Measurements from ENCODE around the gene RCOR3. TPM values are rescaled to one million over a fixed set of nuclear protein-coding genes. Genes with fewer than 3 reads are reported as not detected.

Gene RCOR3
- total RNA-seq, 2 donors from 2014 or later: 24.0 to 34.9 TPM

DNA sequence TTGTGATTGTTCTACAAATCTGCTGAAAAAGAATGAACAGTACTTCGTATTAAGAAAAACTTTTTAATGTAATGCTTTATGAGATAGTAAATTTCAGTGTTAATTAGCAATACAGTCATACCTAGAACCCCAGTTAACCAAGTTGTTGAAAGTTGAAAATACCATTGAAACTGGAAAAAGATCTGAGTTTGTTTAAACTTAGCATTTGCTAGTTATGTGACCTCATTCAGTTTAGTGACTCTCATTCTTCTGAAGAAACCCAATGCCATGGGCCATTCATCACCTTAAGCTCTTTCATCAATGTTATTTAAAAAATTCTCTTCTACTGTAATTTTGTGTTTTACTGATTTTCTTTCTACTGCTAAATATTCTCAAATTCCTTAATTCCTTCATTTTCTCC lies 20.2 kb downstream of the RCOR3 start:
- Histone ChIP-seq H3K27ac (no peak overlapping the region), H3K9me3 (no peaks in the 10 kb centered on the region), H3K4me1 (peaks cover 0 to 20% of the 10 kb centered on the region in 2 donors), H3K4me3 (no peak overlapping the region), H3K27me3 (no peaks in the 10 kb centered on the region), H3K36me3 (peaks cover 77% of the 10 kb centered on the region)
- TF ChIP-seq, protein P1, sequence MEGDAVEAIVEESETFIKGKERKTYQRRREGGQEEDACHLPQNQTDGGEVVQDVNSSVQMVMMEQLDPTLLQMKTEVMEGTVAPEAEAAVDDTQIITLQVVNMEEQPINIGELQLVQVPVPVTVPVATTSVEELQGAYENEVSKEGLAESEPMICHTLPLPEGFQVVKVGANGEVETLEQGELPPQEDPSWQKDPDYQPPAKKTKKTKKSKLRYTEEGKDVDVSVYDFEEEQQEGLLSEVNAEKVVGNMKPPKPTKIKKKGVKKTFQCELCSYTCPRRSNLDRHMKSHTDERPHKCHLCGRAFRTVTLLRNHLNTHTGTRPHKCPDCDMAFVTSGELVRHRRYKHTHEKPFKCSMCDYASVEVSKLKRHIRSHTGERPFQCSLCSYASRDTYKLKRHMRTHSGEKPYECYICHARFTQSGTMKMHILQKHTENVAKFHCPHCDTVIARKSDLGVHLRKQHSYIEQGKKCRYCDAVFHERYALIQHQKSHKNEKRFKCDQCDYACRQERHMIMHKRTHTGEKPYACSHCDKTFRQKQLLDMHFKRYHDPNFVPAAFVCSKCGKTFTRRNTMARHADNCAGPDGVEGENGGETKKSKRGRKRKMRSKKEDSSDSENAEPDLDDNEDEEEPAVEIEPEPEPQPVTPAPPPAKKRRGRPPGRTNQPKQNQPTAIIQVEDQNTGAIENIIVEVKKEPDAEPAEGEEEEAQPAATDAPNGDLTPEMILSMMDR (IDR thresholded peaks at IDR 0.05): no peak
- no peak for DNase-seq (ENCODE audit: low spot score)

DNA sequence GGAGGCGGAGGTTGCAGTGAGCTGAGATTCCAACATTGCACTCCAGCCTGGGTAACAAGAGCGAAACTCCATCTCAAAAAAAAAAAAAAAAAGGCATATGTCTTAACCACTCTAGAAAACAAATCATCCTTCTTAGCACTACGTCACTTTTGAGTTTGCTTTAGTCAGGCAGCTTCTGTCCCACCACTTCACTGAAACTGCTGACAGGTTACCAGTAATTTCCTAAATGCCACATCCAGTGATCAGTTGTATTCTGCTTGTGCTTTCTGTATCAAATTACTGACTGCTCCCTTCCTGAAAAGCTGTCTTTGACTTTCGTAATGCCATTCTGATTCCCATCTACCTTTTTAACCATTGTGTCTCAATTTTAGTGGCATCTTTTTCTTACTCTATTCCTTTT lies 21.7 kb downstream of the RCOR3 start:
- peaks cover 0 to 13% of the 10 kb centered on the region in 2 donors for H3K4me1 ChIP-seq
- H3K27ac ChIP-seq: no peak overlapping the region
- H3K36me3 ChIP-seq: peaks cover 80% of the 10 kb centered on the region
- H3K27me3 ChIP-seq: no peaks in the 10 kb centered on the region
- H3K9me3 ChIP-seq: no peaks in the 10 kb centered on the region
- DNase-seq (ENCODE audit: low spot score): no peak
- no peak overlapping the region for H3K4me3 ChIP-seq
- TF ChIP-seq, protein P1 (IDR thresholded peaks at IDR 0.05): no peak

DNA sequence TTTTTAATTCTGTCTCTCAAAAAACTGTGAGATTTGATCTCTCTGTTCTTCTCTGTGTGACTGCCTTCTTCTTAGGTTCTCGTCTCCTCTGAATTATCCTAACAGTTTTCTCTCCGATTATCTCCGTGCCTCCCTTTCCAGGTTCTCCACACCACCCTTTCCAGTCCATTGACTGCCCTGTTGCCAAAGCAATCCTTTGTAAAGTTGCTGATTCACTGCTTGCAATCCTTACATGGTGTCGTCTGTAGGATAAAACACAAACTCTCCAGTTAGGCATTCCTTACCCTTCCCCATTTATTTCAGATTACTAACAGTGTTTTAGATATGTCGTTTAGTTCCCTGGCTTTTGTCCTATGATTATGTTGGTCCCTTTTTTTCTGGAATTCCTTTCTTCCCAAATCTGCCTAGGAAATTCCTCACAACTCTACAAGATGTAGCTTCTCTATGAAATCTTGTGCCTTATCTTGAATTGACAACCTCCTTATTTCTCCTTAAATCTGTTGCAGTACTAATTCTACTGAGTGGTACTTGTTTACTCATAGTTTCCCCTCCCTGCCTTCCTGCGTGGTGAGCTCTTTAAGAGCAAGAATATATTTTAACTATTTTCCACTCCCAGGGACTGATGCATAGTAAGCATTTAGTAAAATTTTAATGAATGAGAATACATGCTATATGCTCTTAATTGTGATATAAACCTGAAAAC lies 22.3 kb downstream of the RCOR3 start:
- H3K9me3 ChIP-seq: no peaks in the 10 kb centered on the region
- H3K27ac ChIP-seq: no peak overlapping the region
- peaks cover 0 to 10% of the 10 kb centered on the region in 2 donors for H3K4me1 ChIP-seq
- no peak overlapping the region for H3K4me3 ChIP-seq
- TF ChIP-seq, protein P1 (IDR thresholded peaks at IDR 0.05): no peak
- H3K36me3 ChIP-seq: peaks cover 74% of the 10 kb centered on the region
- no peaks in the 10 kb centered on the region for H3K27me3 ChIP-seq
- DNase-seq (ENCODE audit: low spot score): no peak

GRCh38 chr1:211282023-211282373 lies 22.8 kb downstream of the RCOR3 start:
- H3K36me3 ChIP-seq: peaks cover 77% of the 10 kb centered on the region
- H3K27ac ChIP-seq: no peak overlapping the region
- no peaks in the 10 kb centered on the region for H3K9me3 ChIP-seq
- no peaks in the 10 kb centered on the region for H3K27me3 ChIP-seq
- no peak for DNase-seq (ENCODE audit: low spot score)
- H3K4me3 ChIP-seq: no peak overlapping the region
- H3K4me1 ChIP-seq: peaks cover 0 to 10% of the 10 kb centered on the region in 2 donors
- TF ChIP-seq, protein P1 (IDR thresholded peaks at IDR 0.05): no peak

DNA sequence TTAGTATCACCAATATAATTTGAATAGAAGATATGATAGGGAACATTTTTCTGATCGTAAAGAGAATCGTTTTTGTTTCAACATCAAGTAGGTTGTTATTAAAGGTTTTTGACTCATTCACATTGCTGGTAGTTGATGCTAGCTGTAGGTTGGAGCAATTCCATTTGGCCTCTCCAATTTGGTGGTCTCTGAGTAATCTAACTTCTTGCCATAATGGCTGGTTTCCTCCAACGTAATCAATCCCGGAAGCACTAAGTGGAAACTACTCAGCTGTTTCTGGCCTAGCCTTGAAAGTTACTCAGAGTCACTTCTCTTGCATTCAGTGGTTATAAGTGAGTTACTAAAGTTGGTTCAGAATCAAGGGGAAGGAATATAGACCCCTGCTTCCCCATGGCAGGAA lies 26.0 kb downstream of the RCOR3 start:
- no peak overlapping the region for H3K27ac ChIP-seq
- no peaks in the 10 kb centered on the region for H3K27me3 ChIP-seq
- peaks cover 61% of the 10 kb centered on the region for H3K36me3 ChIP-seq
- DNase-seq (ENCODE audit: low spot score): no peak
- H3K4me3 ChIP-seq: no peak overlapping the region
- TF ChIP-seq, protein P1 (IDR thresholded peaks at IDR 0.05): no peak
- H3K9me3 ChIP-seq: no peaks in the 10 kb centered on the region
- peaks cover 0 to 10% of the 10 kb centered on the region in 2 donors for H3K4me1 ChIP-seq

DNA sequence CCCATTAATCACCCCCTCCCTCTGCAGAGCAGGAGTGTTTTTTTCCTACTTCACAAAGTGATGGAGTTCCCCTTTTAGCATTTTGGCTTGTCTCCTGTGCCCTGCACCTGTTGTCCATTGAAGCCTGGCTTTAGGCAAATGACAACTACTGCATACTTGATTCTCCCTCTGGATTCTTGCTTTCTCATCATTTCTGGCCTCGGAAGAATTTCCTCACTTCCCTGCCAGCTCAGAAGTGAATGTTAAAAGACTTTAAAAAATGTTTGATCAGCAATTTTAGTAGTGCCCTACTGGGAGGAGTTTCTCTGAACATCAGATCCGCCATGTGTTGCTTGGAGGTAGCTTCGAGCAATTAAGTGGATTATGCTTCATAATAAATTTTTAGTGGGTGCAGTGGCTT lies 28.1 kb downstream of the RCOR3 start:
- no peak overlapping the region for H3K27ac ChIP-seq
- H3K36me3 ChIP-seq: peaks cover 63% of the 10 kb centered on the region
- H3K4me1 ChIP-seq: no peaks in the 10 kb centered on the region
- DNase-seq (ENCODE audit: low spot score): no peak
- no peaks in the 10 kb centered on the region for H3K27me3 ChIP-seq
- H3K4me3 ChIP-seq: no peak overlapping the region
- TF ChIP-seq, protein P1 (IDR thresholded peaks at IDR 0.05): no peak
- no peaks in the 10 kb centered on the region for H3K9me3 ChIP-seq
